ENCODE measurements around the gene DDO. TPM values are rescaled to one million over a fixed set of nuclear protein-coding genes. Genes with fewer than 3 reads are reported as not detected.

DDO gene
- total RNA-seq, 1 experiment from 2014 or later = 1.6 TPM

GRCh38 chr6:110390404-110390803 lies 25.0 kb downstream of the DDO start:
- Mint-ChIP-seq H3K27ac (ENCODE audit: unreplicated experiment) (no peak overlapping the region), H3K9me3 (ENCODE audit: low read depth, unreplicated experiment) (no peaks in the 10 kb centered on the region), H3K27me3 (ENCODE audit: unreplicated experiment) (no peaks in the 10 kb centered on the region), H3K4me3 (ENCODE audit: low read depth, unreplicated experiment) (no peak overlapping the region), H3K36me3 (ENCODE audit: insufficient read depth, unreplicated experiment) (no peaks in the 10 kb centered on the region), H3K4me1 (ENCODE audit: low read depth, unreplicated experiment) (peaks cover 8% of the 10 kb centered on the region)
- BruUV-seq (replicated peaks) = no TSS peak
- DNase-seq = no peak
- TF ChIP-seq, protein P1, sequence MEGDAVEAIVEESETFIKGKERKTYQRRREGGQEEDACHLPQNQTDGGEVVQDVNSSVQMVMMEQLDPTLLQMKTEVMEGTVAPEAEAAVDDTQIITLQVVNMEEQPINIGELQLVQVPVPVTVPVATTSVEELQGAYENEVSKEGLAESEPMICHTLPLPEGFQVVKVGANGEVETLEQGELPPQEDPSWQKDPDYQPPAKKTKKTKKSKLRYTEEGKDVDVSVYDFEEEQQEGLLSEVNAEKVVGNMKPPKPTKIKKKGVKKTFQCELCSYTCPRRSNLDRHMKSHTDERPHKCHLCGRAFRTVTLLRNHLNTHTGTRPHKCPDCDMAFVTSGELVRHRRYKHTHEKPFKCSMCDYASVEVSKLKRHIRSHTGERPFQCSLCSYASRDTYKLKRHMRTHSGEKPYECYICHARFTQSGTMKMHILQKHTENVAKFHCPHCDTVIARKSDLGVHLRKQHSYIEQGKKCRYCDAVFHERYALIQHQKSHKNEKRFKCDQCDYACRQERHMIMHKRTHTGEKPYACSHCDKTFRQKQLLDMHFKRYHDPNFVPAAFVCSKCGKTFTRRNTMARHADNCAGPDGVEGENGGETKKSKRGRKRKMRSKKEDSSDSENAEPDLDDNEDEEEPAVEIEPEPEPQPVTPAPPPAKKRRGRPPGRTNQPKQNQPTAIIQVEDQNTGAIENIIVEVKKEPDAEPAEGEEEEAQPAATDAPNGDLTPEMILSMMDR (IDR thresholded peaks at IDR 0.05; ENCODE audit: unreplicated experiment) = no peak
- CTCF ChIA-PET = interaction anchor here (1.1 kb wide), 1 partner anchor 351 kb away, joined by 5 read pairs; no protein-coding TSS in a partner anchor
- intact Hi-C loops (cut with micrococcal nuclease; ENCODE audit: unreplicated experiment) = loop anchor here (2.0 to 10.0 kb wide), 4 partner anchors 212 to 864 kb away; partner anchors contain the start of gene WASF1

DNA sequence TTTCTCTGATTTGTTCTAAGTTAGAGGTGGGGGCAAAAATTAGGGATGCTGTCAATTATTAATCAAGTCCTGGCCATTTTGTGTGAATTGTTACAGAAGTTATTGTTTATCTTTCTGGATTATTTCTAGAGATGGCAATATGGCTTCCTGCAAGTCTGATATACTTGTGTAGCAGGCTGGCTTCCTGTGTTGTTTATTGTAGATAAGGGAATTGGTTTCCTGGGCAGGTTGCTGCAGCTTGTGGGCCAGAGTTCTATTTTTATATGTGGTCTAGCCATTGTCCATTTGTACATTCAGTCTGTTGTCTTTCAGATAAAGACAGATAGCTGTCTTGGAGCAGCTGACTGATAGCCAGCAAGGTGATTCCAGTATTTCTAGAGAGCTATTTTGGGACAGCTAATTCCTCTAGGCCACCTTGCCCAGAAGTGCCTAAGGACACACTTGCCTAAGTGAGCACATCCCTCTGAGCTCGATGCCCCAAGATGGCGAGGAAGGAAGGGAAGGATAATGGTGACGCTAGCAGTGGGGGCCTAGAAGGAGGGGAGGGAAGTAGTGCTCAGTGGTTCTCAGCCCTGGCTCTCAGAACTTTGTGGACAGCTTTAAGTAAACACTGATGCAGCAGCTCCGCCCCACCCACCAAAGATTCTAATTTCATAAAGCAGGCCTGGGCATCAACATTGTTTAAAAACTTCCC lies 25.5 kb downstream of the DDO start:
- Mint-ChIP-seq H3K36me3 (ENCODE audit: insufficient read depth, unreplicated experiment) (no peaks in the 10 kb centered on the region), H3K9me3 (ENCODE audit: low read depth, unreplicated experiment) (no peaks in the 10 kb centered on the region), H3K4me3 (ENCODE audit: low read depth, unreplicated experiment) (no peak overlapping the region), H3K27me3 (ENCODE audit: unreplicated experiment) (no peaks in the 10 kb centered on the region), H3K4me1 (ENCODE audit: low read depth, unreplicated experiment) (peaks cover 8% of the 10 kb centered on the region), H3K27ac (ENCODE audit: unreplicated experiment) (no peak overlapping the region)
- TF ChIP-seq, protein P1 (IDR thresholded peaks at IDR 0.05; ENCODE audit: unreplicated experiment) = no peak
- BruUV-seq (replicated peaks) = no TSS peak
- CTCF ChIA-PET = interaction anchor here (0.6 to 1.1 kb wide), 2 partner anchors 121 to 350 kb away, joined by 5 read pairs; no protein-coding TSS in a partner anchor
- no peak for DNase-seq
- intact Hi-C loops (cut with micrococcal nuclease; ENCODE audit: unreplicated experiment) = loop anchor here (2.0 to 10.0 kb wide), 4 partner anchors 211 to 863 kb away; partner anchors contain the start of gene WASF1

GRCh38 chr6:110387986-110388385 lies 27.4 kb downstream of the DDO start:
- CTCF ChIA-PET = interaction anchor here (1.1 kb wide), 1 partner anchor 683 kb away, joined by 3 read pairs; no protein-coding TSS in a partner anchor
- TF ChIP-seq, protein P1 (IDR thresholded peaks at IDR 0.05; ENCODE audit: unreplicated experiment) = no peak
- no peak overlapping the region for H3K4me3 Mint-ChIP-seq (ENCODE audit: low read depth, unreplicated experiment)
- H3K9me3 Mint-ChIP-seq (ENCODE audit: low read depth, unreplicated experiment) = no peaks in the 10 kb centered on the region
- no peaks in the 10 kb centered on the region for H3K27me3 Mint-ChIP-seq (ENCODE audit: unreplicated experiment)
- H3K36me3 Mint-ChIP-seq (ENCODE audit: insufficient read depth, unreplicated experiment) = no peaks in the 10 kb centered on the region
- no TSS peak for BruUV-seq (replicated peaks)
- no peak for DNase-seq
- intact Hi-C loops (cut with micrococcal nuclease; ENCODE audit: unreplicated experiment) = no loop called here
- H3K4me1 Mint-ChIP-seq (ENCODE audit: low read depth, unreplicated experiment) = peaks cover 8% of the 10 kb centered on the region
- H3K27ac Mint-ChIP-seq (ENCODE audit: unreplicated experiment) = no peak overlapping the region

DNA sequence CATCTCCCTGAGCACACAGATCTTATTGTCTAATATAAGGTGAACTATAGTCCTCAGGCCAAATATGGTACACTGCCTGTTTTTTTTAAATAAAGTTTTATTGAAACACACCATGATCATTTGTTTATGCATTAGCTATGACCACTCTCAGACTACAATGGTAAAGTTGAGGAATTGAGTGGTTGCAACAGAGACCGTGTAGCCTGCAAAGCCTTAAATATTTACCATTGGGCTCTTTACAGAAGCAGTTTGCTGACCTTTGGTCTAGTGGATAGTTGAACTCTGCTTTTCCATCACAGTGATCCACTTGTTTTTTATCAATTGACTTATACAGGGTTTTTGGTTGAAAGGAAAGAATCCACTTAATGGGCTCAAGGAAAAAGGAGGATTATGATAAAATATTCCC lies 29.9 kb downstream of the DDO start:
- Mint-ChIP-seq H3K4me1 (ENCODE audit: low read depth, unreplicated experiment) (peaks cover 8% of the 10 kb centered on the region), H3K9me3 (ENCODE audit: low read depth, unreplicated experiment) (peaks cover 7% of the 10 kb centered on the region), H3K27ac (ENCODE audit: unreplicated experiment) (no peak overlapping the region), H3K36me3 (ENCODE audit: insufficient read depth, unreplicated experiment) (no peaks in the 10 kb centered on the region), H3K27me3 (ENCODE audit: unreplicated experiment) (peaks cover 23% of the 10 kb centered on the region), H3K4me3 (ENCODE audit: low read depth, unreplicated experiment) (no peak overlapping the region)
- DNase-seq = no peak
- TF ChIP-seq, protein P1 (IDR thresholded peaks at IDR 0.05; ENCODE audit: unreplicated experiment) = no peak
- CTCF ChIA-PET = no interaction called here
- no TSS peak for BruUV-seq (replicated peaks)
- intact Hi-C loops (cut with micrococcal nuclease; ENCODE audit: unreplicated experiment) = no loop called here

All from Calu3 (cell line).